Fibroblast of peridontal ligament (primary cell): Measurements from ENCODE around the gene CYP11A1.

Source experiments
- DNase-seq: peaks from one replicate; pipeline ENCODE4 v3.0.0-alpha.2; 2010; ENCODE audit errors: extremely low read depth

CYP11A1 gene

DNA sequence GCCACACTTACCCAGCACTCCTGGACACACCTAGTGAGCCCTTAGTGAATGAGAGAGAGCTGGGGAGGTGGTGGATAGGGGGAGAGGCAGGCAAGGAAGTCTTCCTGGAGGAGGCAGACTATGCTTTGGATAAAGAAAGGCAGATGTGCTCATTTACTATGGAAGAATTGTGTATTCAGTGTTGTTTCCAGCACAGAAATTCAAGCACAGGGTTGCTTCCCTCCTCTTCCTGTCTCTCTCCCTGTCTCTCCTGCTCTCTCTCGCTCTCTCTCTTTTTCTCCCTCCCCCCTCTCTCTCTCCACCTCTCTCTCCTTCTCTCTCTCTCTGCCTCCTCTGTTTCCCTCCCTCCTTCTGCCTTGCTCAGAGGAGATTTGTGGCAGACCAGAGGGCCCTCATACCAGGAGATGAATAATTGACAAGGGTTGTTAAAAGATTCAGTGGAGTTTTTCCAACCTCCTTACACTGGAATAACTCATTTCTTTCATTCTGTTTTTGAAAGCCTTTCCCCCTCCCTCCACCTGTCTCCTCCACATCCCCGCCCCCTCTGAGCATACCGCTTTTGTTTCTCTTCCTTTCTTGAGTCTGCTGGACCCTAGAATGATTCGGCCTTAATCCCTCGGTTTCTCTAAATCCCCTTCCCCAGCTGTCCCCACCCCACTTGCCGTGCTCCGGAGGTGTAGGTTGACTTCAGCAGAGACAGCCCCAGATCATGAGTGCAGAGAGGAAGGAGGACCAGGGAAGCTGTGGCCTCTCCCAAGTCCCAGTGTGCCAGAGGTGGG lies 65.7 kb downstream of the CYP11A1 start:
- DNase-seq: no peak

DNA sequence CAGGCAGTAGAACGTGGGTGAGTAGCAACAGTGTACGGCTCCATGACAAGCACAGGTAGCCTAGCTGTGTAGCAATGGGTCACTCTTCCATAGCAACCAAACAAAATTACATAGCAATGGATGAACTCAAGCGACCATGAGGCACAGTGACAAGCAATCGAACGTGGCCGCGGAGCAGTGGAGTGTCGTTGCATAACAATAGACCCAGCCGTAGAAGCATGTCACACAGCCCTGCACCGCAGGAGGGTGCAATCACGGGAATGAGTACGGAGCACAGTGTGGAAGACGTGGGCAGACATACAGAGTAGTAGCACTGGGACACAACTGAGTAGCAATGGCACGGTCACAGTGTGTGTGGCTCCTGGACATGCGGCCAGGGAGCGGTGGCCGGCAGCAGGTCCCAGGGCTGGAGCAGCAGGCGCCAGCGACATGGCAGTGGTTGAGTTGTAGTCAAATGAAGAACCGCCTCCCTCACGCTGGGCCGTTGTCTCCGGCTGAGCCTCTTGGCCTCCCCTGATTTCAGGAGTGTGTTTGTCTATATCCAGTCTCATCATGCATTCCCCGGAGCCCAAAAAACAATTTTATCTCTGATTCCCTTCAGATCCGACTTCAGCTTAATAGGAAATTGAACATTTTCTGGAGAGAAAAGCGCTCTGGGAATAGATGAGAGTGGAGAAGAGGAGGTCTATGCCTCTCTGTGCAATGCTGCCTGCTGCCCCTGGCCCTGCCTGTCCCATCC lies 67.2 kb downstream of the CYP11A1 start:
- no peak for DNase-seq

DNA sequence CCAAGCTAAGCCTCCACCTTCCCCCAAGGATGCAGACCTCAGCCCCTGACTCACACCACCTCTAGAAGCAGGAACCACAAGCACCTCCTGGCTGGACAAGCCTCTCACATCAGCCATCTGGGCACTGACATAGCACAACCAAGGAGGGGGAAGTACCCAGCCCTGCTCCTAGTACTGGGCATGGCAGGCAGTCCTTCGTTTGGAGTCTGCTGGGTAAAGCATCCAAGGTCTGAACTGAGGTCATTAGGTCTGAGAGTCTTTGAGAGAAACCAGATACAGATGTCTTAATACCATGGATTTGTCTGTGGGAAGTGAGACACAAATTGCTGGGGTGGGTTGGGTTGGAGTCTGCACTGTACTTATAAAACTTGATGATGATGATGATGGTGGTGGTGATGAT lies 69.6 kb downstream of the CYP11A1 start:
- no peak for DNase-seq

DNA sequence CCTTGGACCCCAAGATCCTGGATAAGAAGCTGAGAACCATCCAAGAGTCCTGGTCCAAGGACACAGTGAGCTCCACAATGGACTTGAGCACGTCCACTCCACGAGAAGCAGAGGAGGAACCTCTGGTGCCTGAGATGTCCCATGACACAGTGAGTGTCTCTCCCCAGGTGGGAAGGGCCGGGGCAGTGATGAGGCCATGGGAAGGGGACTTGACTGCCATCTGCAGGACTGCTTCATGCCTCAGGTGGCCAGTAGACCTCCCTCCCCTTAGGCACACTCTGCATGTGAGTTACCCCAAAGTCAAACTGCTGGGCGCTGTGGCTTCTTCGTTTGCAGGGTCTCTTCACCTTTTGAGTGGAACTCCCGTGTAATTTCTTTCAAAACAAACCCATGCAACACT lies 71.6 kb downstream of the CYP11A1 start:
- no peak for DNase-seq

DNA sequence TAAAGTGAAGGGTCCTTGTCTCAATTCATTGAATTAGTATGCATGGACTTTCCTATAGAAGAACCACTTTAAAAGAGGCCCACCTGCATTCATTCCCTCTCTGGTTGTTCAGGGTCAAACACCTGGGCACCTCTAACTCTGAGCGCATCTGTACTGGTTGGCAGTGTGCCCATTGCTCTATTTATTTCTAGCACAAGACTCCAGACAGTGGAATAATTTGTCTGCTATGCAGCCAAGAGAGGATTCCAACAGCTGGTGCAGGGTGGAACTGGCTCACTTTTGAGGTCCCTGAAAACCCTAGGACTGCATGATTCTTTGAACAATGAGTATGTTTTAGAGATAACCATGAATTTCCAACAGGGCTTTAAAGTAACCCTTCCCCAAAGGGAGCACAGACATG lies 73.4 kb downstream of the CYP11A1 start:
- no peak for DNase-seq

DNA sequence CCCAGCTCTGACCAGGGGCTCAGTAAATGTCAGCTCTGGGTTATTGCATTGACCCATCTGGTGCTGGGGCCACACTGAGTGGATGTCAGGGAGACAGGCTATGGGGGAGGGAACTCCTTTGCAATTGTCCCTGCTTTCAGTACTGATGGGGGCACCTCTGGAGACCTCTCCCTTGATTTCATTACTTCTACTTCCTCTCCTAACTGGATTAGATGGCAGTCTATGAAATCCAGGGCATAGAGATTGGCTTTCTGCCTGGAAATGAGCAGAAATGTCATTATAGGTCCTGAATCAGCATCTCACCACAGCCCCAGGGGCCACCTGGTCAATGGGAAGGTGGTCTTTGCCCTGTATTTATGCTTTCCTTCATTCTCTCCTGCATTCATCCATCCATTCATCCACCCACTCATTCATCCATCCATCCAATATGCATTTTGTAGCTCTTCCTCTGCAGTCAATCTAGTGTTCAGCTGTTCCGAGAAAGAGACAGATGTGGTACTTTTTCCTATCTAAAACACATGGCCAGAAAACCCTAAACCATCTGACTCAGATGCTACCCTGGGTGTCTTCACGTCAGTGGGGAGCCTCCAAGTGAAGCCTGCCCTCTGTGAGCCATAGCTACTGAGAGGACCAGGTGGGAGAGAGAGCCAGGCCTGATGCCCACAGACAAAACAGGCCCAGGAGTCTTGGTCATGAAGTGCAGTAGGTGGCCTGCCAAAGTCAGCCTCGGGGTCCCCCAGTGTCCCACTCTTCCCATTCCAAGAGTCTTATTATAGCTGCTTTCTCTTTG lies 74.2 kb downstream of the CYP11A1 start:
- no peak for DNase-seq

DNA sequence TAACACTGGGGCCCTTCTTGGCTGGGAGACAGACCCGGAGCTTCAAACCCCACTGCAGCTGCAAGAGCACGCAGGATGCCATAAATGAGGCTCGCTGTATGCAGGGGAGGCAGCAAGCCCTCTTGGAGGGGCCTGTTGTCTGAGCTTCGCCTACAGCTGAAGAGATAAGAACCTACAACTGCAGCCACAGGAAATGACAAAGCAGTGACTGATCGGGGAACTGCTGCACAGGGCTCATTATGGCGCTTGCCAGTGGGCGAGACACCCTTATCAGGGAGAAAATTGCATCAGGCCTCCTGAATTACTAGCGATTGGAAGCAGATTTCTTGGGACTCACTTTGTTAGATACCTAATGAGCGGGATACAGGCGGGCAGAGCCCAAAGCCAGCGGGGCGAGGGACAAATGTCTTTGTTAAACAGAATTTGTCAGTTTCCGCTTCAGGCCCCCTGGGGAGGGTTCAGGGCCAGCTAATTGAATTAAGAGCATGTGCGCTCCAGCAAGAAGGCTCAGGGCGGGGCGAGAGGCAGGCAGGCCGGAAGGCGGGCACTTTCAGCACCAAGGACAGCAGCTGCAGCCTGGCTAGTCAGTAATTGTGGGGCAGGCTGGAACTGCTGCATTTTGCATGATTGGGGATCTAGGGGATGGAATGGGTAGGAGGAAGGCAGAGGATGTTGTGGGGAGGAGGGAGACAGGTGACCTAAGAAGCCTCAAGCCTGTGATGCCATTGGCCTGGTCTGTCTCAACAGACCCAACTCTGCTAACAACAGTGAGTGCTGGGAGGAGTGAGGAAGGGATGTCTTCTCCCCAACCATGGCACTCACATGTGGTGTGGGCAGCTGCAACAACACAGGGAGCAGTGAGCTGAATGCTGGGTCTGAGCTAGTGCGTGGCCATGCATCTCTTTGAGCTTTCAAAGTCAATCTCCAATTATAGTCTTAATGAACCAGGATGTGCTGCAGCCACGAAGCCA lies 76.1 kb downstream of the CYP11A1 start:
- DNase-seq: peak; percentile 65

DNA sequence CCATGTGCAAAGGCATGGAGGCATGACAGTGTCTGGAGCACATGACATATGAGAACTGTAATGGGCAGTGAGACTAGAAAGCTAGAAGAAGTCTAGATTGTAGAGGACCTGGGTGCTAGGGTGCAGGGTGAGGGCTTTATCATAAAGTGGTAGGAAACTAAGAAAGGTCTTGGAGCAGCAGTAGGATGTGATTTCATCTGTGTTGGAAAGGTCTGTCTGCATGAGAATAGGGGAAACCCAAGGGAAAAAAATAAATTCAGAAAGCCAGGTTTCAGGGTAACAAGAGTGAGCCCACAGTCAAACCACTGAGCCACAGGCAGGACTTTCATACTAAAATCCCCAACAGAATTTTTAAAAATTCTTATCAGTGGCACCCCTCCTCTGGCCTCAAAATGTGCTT lies 76.8 kb downstream of the CYP11A1 start:
- no peak for DNase-seq

DNA sequence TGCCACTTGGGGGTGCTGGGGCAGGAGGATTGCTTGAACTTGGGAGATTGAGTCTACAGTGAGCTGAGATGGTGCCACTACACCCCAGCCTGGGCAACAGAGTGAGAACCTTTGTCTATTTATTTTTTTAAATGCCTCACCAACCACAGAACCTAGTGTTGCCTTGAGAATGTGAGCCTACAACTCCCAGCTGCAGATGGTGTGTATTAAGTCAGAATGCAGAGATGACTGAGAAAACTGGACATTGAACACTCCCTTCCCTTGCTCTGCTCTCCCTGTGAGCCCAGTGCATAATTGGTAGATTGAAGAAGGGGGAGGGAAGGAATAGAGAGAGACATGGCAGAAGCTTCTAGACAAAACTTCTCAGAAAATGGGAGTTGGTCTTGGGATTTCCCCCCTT lies 77.8 kb downstream of the CYP11A1 start:
- no peak for DNase-seq
